Measurements from ENCODE around the gene VAV3. TPM values are rescaled to one million over a fixed set of nuclear protein-coding genes. Genes with fewer than 3 reads are reported as not detected.

Gene VAV3
- total and polyA plus RNA-seq, 2 of the 13 experiments (the other 11 are each of a cell fraction or from before 2014, with no cell fraction given), result 15.9 to 29.8 TPM

DNA sequence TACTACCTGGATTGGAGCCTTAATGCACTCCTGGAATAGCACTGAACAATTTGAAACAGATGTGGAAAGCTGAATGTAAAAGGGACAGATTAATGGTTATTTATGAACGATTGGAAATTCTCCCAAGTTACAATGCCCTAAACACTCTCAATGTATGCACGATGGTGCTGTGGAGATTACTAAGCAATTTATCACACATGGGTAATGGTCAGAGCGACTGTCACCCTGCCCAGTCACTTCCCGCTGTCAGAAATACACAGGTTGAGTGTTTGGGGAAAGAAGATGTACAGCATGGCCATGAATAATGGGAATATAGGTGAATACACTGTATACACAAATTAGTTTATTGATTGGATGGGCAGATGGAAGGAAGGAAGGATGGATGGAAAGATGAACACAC lies 342.4 kb downstream of the VAV3 start:
- ChIA-PET POLR2A (no interaction called here), CTCF (ENCODE audit: low intra/inter-chr PET ratio, low total read pairs) (no interaction called here)
- DNase-seq (ENCODE audit: low spot score) (no peak), ATAC-seq (no peak), FAIRE-seq (no peak)
- Histone ChIP-seq H3K79me2 (ENCODE audit: insufficient read depth, low read length) (no peaks in the 10 kb centered on the region), H2AFZ (ENCODE audit: low read length) (no peak overlapping the region), H3K4me1 (ENCODE audit: insufficient read depth, low read length) (no peaks in the 10 kb centered on the region), H3K27me3 (ENCODE audit: control insufficient read depth in 1 of 2, insufficient read depth in 2 of 2, low read length in 2 of 2) (no peaks in the 10 kb centered on the region), H3K4me3 (replicated peaks in 1 of 3; ENCODE audit: insufficient read depth in 1 of 3, low read depth in 2 of 3, low read length in 3 of 3) (no peak overlapping the region), H3K9me3 (ENCODE audit: low read length) (no peaks in the 10 kb centered on the region), H3K4me2 (ENCODE audit: low read depth, low read length) (no peak overlapping the region), H4K20me1 (ENCODE audit: insufficient read depth, low read length) (no peaks in the 10 kb centered on the region), H3K36me3 (replicated peaks in 1 of 2; ENCODE audit: control insufficient read depth in 1 of 2, insufficient read depth in 2 of 2, low read length in 2 of 2) (no peaks in the 10 kb centered on the region), H3K9ac (ENCODE audit: insufficient read depth, low read depth, low read length) (no peak overlapping the region), H3K27ac (ENCODE audit: extremely low read length, insufficient read depth, low read length) (no peak overlapping the region)
- TF ChIP-seq HNRNPL (IDR thresholded peaks at IDR 0.05; ENCODE audit: low read depth, low read length), result no peak
- TF ChIP-seq ZSCAN20 (CRISPR knock-in tag; IDR thresholded peaks at IDR 0.05; ENCODE audit: borderline replicate concordance), result no peak
- TF ChIP-seq PCBP1 (IDR thresholded peaks at IDR 0.05; ENCODE audit: borderline replicate concordance, low read depth, low read length), result no peak
- no peak for TF ChIP-seq GABPA (IDR thresholded peaks at IDR 0.05; ENCODE audit: low read depth, low read length)
- no peak for TF ChIP-seq GABPA (CRISPR knock-in tag; IDR thresholded peaks at IDR 0.05; ENCODE audit: low read depth)
- TF ChIP-seq, protein P1, sequence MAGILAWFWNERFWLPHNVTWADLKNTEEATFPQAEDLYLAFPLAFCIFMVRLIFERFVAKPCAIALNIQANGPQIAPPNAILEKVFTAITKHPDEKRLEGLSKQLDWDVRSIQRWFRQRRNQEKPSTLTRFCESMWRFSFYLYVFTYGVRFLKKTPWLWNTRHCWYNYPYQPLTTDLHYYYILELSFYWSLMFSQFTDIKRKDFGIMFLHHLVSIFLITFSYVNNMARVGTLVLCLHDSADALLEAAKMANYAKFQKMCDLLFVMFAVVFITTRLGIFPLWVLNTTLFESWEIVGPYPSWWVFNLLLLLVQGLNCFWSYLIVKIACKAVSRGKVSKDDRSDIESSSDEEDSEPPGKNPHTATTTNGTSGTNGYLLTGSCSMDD (CRISPR knock-in tag; IDR thresholded peaks at IDR 0.05), result no peak
- TF ChIP-seq, protein P2, sequence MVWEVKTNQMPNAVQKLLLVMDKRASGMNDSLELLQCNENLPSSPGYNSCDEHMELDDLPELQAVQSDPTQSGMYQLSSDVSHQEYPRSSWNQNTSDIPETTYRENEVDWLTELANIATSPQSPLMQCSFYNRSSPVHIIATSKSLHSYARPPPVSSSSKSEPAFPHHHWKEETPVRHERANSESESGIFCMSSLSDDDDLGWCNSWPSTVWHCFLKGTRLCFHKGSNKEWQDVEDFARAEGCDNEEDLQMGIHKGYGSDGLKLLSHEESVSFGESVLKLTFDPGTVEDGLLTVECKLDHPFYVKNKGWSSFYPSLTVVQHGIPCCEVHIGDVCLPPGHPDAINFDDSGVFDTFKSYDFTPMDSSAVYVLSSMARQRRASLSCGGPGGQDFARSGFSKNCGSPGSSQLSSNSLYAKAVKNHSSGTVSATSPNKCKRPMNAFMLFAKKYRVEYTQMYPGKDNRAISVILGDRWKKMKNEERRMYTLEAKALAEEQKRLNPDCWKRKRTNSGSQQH (CRISPR knock-in tag; IDR thresholded peaks at IDR 0.05; ENCODE audit: low read depth), result no peak
- no peak for TF ChIP-seq TCF7 (IDR thresholded peaks at IDR 0.05; ENCODE audit: low read depth)
- no peak for TF ChIP-seq ZNF17 (CRISPR knock-in tag; IDR thresholded peaks at IDR 0.05)
- TF ChIP-seq ZNF7 (CRISPR knock-in tag; IDR thresholded peaks at IDR 0.05), result no peak
- TF ChIP-seq, protein P3, sequence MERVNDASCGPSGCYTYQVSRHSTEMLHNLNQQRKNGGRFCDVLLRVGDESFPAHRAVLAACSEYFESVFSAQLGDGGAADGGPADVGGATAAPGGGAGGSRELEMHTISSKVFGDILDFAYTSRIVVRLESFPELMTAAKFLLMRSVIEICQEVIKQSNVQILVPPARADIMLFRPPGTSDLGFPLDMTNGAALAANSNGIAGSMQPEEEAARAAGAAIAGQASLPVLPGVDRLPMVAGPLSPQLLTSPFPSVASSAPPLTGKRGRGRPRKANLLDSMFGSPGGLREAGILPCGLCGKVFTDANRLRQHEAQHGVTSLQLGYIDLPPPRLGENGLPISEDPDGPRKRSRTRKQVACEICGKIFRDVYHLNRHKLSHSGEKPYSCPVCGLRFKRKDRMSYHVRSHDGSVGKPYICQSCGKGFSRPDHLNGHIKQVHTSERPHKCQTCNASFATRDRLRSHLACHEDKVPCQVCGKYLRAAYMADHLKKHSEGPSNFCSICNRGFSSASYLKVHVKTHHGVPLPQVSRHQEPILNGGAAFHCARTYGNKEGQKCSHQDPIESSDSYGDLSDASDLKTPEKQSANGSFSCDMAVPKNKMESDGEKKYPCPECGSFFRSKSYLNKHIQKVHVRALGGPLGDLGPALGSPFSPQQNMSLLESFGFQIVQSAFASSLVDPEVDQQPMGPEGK (CRISPR knock-in tag; IDR thresholded peaks at IDR 0.05), result no peak
- no TSS peak for BruUV-seq (replicated peaks)
- 85% methylated on average over 4 of the region's 4 CpGs for WGBS (ENCODE audit: low lambda C conversion rate)
- intact Hi-C loops (cut with micrococcal nuclease; ENCODE audit: unreplicated experiment), result no loop called here
- in situ Hi-C loops (cut with HindIII; ENCODE audit: extremely low pct_ligation_motif_present, low pct_unique_long_range_greater_than_20kb), result no loop called here
